ENCODE data around the gene ABI2.

GRCh38 chr2:203280428-203281064 is 47.6 kb upstream of the ABI2 start:
- TF ChIP-seq CTCF (IDR thresholded peaks at IDR 0.05; ENCODE audit: low read depth, low read length) (no peak), POLR2A (IDR thresholded peaks at IDR 0.05; ENCODE audit: extremely low read depth, insufficient read length) (no peak)

Data from NB4 (cell line).